ENCODE results near the gene KRT79. TPM values are rescaled to one million over a fixed set of nuclear protein-coding genes. Genes with fewer than 3 reads are reported as not detected.

KRT79 gene
- total and polyA plus RNA-seq, 4 donors: not detected

- no peak overlapping the region for H3K4me3 ChIP-seq (ENCODE audit: low read depth in 1 of 3, low read length in 3 of 3)
These were observed 3.9 kb downstream of the KRT79 start for GRCh38 chr12:52829986-52830770.

More at GRCh38 chr12:52829986-52830770, 3.9 kb downstream of the KRT79 start:
- DNase-seq (ENCODE audit: low spot score): no peak
- H3K36me3 ChIP-seq (ENCODE audit: control insufficient read depth in 4 of 4, insufficient read depth in 3 of 4, low read depth in 1 of 4, low read length in 3 of 4): no peaks in the 10 kb centered on the region
- H3K27me3 ChIP-seq (ENCODE audit: control insufficient read depth in 4 of 4, insufficient read depth in 4 of 4, low read length in 3 of 4): no peaks in the 10 kb centered on the region
- no peaks in the 10 kb centered on the region for H3K9me3 ChIP-seq (ENCODE audit: control insufficient read depth in 4 of 4, low read length in 3 of 4)
- H3K9ac ChIP-seq (ENCODE audit: low read depth in 1 of 2, low read length in 2 of 2): no peak overlapping the region
- WGBS: 74% methylated on average over 8 of the region's 8 CpGs
- TF ChIP-seq MAX (IDR thresholded peaks at IDR 0.05): no peak
- no peak for TF ChIP-seq ZBTB33 (IDR thresholded peaks at IDR 0.05)
- TF ChIP-seq FOXA2 (IDR thresholded peaks at IDR 0.05): no peak
- no peak for TF ChIP-seq RAD21 (IDR thresholded peaks at IDR 0.05)
- no peak for TF ChIP-seq TAF1 (conservative IDR thresholded peaks at IDR 0.05)
- TF ChIP-seq JUND (IDR thresholded peaks at IDR 0.05): no peak
- TF ChIP-seq SP1 (IDR thresholded peaks at IDR 0.05): no peak
- no peak for TF ChIP-seq EGR1 (IDR thresholded peaks at IDR 0.05; ENCODE audit: low read depth in 2 of 2)
- TF ChIP-seq CTCF (IDR thresholded peaks at IDR 0.05; ENCODE audit: low read depth, low read length, missing input control): no peak
- TF ChIP-seq NR2F2 (IDR thresholded peaks at IDR 0.05): no peak
- TF ChIP-seq RXRA (IDR thresholded peaks at IDR 0.05): no peak
- TF ChIP-seq ATF3 (IDR thresholded peaks at IDR 0.05): no peak
- no peak for TF ChIP-seq REST (IDR thresholded peaks at IDR 0.05)
- no peak for TF ChIP-seq HNF4A (conservative IDR thresholded peaks at IDR 0.05)
- no peak for TF ChIP-seq HNF4G (IDR thresholded peaks at IDR 0.05)
- no peak for TF ChIP-seq GABPA (IDR thresholded peaks at IDR 0.05 in 1 of 2, conservative IDR thresholded peaks at IDR 0.05 in 1 of 2)
- no peak for TF ChIP-seq FOXA1 (IDR thresholded peaks at IDR 0.05)
- no peak for TF ChIP-seq YY1 (IDR thresholded peaks at IDR 0.05)
- H3K4me1 ChIP-seq (ENCODE audit: control insufficient read depth in 4 of 4, insufficient read depth in 4 of 4, low read length in 3 of 4): no peaks in the 10 kb centered on the region
- no peak overlapping the region for H3K27ac ChIP-seq (ENCODE audit: low read depth in 1 of 2, low read length in 2 of 2)
